Fibroblast of lung (primary cell): Measurements from ENCODE around the gene UGP2.

Experiments
- EZH2 ChIP-seq: IDR thresholded peaks from 2 replicates; pipeline ENCODE4 v1.5.1; 2012; ENCODE audit warnings: low read length, control low read depth, mild to moderate bottlenecking; ENCODE audit errors: missing control alignments
- TF ChIP-seq, protein P1 (sequence below), 2 donors: IDR thresholded peaks in 1 of 2; conservative IDR thresholded peaks in 1 of 2; 1 replicate in 1 of 2; 2 replicates in 1 of 2; pipeline ENCODE4 v1.5.1; 2011 to 2012; ENCODE audit warnings: low read length in 2 of 2, control low read depth in 1 of 2, inconsistent platforms in 1 of 2, low read depth in 1 of 2, mild to moderate bottlenecking in 1 of 2

DNA sequence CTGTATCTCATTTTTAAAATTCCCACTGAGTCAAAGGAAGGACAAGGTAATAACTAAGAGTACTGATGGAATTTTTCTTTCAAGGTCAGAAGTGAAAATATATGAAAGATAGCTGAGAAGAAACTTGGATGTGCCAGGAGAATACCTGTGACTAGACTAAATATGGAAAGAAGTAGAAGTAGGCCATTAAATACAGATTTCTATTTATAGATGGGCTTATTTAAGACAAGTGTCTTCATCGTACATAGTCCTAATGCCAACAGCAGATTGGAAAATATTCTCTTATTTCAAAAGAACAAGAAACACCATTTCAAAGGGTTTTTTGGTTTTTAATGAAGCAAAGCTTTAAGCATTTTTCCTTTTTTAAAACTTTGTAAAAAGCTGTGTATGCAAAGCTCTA lies 22.0 kb downstream of the UGP2 start:
- TF ChIP-seq, protein P1, sequence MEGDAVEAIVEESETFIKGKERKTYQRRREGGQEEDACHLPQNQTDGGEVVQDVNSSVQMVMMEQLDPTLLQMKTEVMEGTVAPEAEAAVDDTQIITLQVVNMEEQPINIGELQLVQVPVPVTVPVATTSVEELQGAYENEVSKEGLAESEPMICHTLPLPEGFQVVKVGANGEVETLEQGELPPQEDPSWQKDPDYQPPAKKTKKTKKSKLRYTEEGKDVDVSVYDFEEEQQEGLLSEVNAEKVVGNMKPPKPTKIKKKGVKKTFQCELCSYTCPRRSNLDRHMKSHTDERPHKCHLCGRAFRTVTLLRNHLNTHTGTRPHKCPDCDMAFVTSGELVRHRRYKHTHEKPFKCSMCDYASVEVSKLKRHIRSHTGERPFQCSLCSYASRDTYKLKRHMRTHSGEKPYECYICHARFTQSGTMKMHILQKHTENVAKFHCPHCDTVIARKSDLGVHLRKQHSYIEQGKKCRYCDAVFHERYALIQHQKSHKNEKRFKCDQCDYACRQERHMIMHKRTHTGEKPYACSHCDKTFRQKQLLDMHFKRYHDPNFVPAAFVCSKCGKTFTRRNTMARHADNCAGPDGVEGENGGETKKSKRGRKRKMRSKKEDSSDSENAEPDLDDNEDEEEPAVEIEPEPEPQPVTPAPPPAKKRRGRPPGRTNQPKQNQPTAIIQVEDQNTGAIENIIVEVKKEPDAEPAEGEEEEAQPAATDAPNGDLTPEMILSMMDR (conservative IDR thresholded peaks at IDR 0.05 in 1 of 2, IDR thresholded peaks at IDR 0.05 in 1 of 2; ENCODE audit: low read depth in 1 of 2, low read length in 2 of 2): no peak
- TF ChIP-seq EZH2: no peak
